PFSK-1 (cell line): ENCODE measurements around the gene TMEM87B.

ENCODE experiments used
- POLR2AphosphoS5 ChIP-seq: IDR thresholded peaks from 2 replicates; pipeline ENCODE4 v1.6.1; 2012; ENCODE audit warnings: low read depth, mild to moderate bottlenecking, control low read depth, low read length, moderate library complexity
- REST ChIP-seq, 2 experiments: IDR thresholded peaks; 2 replicates each; pipeline versions ENCODE4 v1.6.1 to v1.8.0; 2011 to 2012; ENCODE audit warnings: low read depth in 2 of 2, low read length in 2 of 2, control low read depth in 1 of 2, inconsistent platforms in 1 of 2, mild to moderate bottlenecking in 1 of 2, moderate library complexity in 1 of 2; ENCODE audit not compliant: insufficient read depth in 1 of 2

GRCh38 chr2:112047537-112048235, 7.4 kb upstream of the TMEM87B start:
- no peak for TF ChIP-seq POLR2AphosphoS5
- no peak for TF ChIP-seq REST (IDR thresholded peaks at IDR 0.05; ENCODE audit: insufficient read depth in 1 of 2, low read depth in 2 of 2, low read length in 2 of 2)
